Measurements from ENCODE around the gene RCBTB1. TPM values are rescaled to one million over a fixed set of nuclear protein-coding genes. Genes with fewer than 3 reads are reported as not detected.
"Not testable (repeated sequence)": the region's sequence is repeated elsewhere in the genome, so short reads cannot be mapped to it uniquely, and the experiment has no call there.

RCBTB1 gene
- total RNA-seq, 1 experiment from 2014 or later = 17.6 TPM

- DNase-seq (ENCODE audit: low read depth, low spot score) = no peak
- in situ Hi-C loops (cut with HindIII; ENCODE audit: low pct_unique_long_range_greater_than_20kb, low sequenced_read_pairs) = no loop called here
Observed at GRCh38 chr13:49498206-49498605, 87.2 kb downstream of the RCBTB1 start.

- in situ Hi-C loops (cut with HindIII; ENCODE audit: low pct_unique_long_range_greater_than_20kb, low sequenced_read_pairs) = no loop called here
- DNase-seq (ENCODE audit: low read depth, low spot score) = no peak
Observed at GRCh38 chr13:49497272-49497671, 88.1 kb downstream of the RCBTB1 start.

- DNase-seq (ENCODE audit: low read depth, low spot score); in situ Hi-C loops (cut with HindIII; ENCODE audit: low pct_unique_long_range_greater_than_20kb, low sequenced_read_pairs): not testable (repeated sequence)
Observed at GRCh38 chr13:49496837-49497236, 88.5 kb downstream of the RCBTB1 start.

- in situ Hi-C loops (cut with HindIII; ENCODE audit: low pct_unique_long_range_greater_than_20kb, low sequenced_read_pairs) = no loop called here
- peak; percentile 54 for DNase-seq (ENCODE audit: low read depth, low spot score)
Observed at GRCh38 chr13:49495783-49496762, 89.3 kb downstream of the RCBTB1 start, which contains the start of gene PHF11. Gene PHF11, plus strand, starts transcription at chr13:49495953. Its CDS starts 49 bp downstream, at chr13:49496002.

DNA sequence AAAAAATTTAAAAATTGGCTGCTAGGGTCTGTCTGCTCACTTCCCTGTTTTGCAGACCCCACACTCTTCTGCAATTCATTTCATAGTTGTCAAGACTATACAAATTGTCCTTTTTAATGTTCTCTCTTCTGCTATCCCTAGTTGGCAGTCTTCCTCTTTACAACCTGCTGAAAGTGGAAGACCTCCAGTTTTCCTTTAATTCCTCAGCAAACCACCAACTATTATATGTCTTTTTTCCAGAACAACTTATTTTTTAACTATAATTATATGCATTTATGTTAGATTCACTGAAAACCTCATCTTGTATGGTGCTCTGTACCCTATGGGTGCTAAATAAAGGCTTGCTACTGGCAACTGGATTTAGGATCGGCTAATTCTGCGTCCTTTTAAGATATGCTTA, 90.7 kb downstream of the RCBTB1 start:
- no peak for DNase-seq (ENCODE audit: low read depth, low spot score)
- in situ Hi-C loops (cut with HindIII; ENCODE audit: low pct_unique_long_range_greater_than_20kb, low sequenced_read_pairs) = no loop called here

DNA sequence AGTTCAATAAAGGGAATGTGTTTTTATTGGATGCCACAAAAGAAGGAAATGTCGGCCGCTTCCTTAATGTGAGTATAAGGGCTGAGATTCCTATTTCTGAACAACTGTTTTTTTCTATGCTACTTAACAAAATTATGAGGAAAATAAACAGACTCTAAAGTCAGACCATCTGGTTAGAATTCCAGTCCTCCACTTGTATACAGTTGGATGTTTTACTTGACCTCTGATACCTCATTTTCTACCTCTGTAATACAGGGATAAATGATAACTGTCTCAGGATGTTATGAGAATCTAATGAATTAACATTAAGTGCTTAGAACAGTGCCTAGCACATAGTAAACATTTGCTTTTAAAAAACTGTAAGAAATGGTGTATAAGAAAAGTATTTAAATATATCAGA, 96.8 kb downstream of the RCBTB1 start:
- in situ Hi-C loops (cut with HindIII; ENCODE audit: low pct_unique_long_range_greater_than_20kb, low sequenced_read_pairs) = no loop called here
- DNase-seq (ENCODE audit: low read depth, low spot score) = no peak

Other genes with a start within 250 kb of the RCBTB1 start
- gene CAB39L, start 141.5 kb downstream of the RCBTB1 start, total RNA-seq (2014; rRNA removed; shearing (Covaris generic)) = 16.4 and 16.9 TPM in 2 replicates
- gene SETDB2, start 141.3 kb downstream of the RCBTB1 start, total RNA-seq (2014; rRNA removed; shearing (Covaris generic)) = 40.3 and 44.5 TPM in 2 replicates
- gene PHF11, start 89.6 kb downstream of the RCBTB1 start, total RNA-seq (2014; rRNA removed; shearing (Covaris generic)) = 8.8 and 9.9 TPM in 2 replicates
- not detected in 2 replicates for gene ARL11, start 42.9 kb upstream of the RCBTB1 start, total RNA-seq (2014; rRNA removed; shearing (Covaris generic))
- gene EBPL, start 105.9 kb upstream of the RCBTB1 start, total RNA-seq (2014; rRNA removed; shearing (Covaris generic)) = 97.8 and 114 TPM in 2 replicates
- gene KPNA3, start 207.1 kb upstream of the RCBTB1 start, total RNA-seq (2014; rRNA removed; shearing (Covaris generic)) = 22.3 and 26.5 TPM in 2 replicates